Activated T-cell treated with anti-CD3 and anti-CD28 coated beads, Interleukin-2, amount 50 U/mL, for 48 hours (primary cell): ENCODE results near the gene C6orf163.
A peak's percentile ranks its signal among the peaks of the same experiment; 100 is the strongest.
"Not testable (repeated sequence)": the region's sequence is repeated elsewhere in the genome, so short reads cannot be mapped to it uniquely, and the experiment has no call there.

Experiments
- DNase-seq, 2 experiments: peaks; one replicate each; pipeline ENCODE4 v3.0.0-alpha.2; 2020

Gene C6orf163

DNA sequence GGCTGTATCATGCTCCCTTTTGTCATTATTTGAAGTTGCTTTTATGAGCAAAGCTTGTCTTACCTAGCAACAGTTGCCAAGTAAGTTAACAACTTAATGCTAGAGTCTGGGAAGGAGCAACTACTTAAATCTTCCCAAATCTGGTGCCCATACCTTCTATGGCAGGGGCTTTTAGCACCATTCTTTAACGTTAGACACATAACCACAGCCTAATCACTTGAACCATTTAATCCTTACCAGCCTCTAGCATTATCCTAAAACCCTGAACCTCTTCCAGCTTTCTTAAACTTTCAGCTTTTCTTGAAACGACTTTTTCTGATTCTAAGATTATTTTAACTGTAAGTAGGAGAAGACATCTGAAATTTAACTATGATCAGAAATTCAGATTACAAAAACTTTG is at the start of gene C6orf163:
Gene C6orf163 (plus strand): TSS at position 83 of the 400 bp plus-strand sequence. CDS start 287 bp downstream, at position 370.
- no peak for DNase-seq

DNA sequence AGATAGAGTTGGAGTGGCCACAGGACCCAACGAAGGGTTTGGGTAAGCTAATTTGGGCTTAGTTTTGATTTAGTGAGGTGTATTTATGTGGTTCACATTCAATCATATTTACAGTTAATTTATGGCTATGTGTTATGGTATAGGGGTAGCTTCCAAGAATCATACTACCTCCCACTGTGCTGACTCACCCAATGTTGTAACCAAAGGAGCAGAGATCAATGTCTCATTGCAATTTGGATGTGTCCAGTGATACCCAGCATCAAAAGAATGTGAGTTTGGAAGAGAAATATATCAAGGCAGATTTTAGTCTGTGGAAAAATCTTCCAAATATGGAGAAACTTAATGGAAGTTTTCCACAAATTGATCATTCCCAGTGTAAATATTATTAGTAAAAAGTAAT is 47.5 kb upstream of the C6orf163 start:
- no peak for DNase-seq

GRCh38 chr6:87301277-87301676 is 43.3 kb upstream of the C6orf163 start:
- DNase-seq: not testable (repeated sequence)

GRCh38 chr6:87308970-87309369 is 35.6 kb upstream of the C6orf163 start:
- no peak for DNase-seq

DNA sequence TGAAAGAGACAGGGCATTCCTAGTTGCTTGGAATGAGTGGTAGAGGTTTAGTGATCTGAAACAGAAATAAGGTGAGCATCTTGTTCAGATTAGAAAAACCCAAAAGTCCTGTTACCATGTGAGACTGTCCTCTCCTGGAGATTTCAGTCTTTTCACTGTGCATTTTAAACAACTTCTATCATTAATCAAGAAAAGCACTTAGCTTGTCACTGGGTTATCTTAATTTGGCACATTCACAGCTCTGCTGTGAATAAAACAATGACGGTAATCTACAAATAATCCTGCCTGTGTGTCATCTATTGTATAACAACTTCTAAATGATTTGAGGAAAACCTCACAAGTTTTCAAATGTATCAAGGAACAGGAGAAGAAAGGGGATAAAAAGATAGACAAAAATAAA is 31.8 kb upstream of the C6orf163 start:
- DNase-seq: no peak

- no peak for DNase-seq
Observed at GRCh38 chr6:87315071-87315470, 29.5 kb upstream of the C6orf163 start.

GRCh38 chr6:87319271-87319987 is 25.2 kb upstream of the C6orf163 start:
- no peak for DNase-seq

DNA sequence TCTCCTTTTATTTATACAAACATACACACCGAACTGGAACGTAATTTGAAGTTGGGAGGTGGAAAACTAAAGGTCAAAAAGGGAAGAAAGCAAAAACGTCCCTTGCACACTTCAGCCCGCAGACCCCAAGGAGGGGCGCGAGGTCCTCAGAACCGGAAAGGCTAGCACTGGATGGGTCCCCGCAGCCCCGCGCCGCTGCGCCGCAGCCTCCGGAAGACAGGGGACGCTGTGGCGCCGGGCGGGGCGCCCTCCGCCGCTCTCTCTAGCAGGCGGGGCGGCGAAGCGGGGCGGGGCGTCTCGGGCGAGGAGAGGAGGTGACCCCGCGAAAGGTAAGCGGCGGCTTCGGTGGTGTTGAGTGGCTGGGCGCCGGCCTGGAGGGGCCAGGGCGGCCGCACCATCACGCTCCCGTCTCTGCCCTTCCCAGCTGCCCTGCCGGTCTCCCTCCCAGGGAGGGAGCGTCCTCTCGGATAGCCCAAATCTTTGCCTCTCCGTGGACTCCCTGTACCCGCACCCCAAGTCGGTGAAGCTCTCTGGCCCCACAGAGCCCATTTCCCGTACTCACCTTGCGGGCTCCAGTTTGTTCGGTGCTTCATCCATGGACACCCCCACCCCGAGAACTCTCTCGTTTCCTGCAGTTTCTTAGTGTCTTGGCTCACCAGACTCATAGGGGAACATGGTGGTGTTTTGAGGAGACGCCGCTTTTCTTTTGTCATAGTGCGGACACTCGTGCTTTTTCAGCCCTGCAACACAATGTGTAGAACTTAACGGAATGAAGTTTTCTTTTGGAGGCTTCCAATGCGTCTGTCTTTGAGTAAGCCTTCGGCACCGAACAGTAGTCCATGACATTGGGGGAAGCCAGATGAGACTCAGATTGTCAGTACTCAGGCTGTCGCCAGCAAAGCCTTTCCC is 22.1 kb upstream of the C6orf163 start, which contains the start of gene SMIM8:
Gene SMIM8 (plus strand): TSS at position 285 of the 909 bp plus-strand sequence. CDS start 14,444 bp downstream, outside the sequence.
- DNase-seq: peak; percentile 91 to 93

DNA sequence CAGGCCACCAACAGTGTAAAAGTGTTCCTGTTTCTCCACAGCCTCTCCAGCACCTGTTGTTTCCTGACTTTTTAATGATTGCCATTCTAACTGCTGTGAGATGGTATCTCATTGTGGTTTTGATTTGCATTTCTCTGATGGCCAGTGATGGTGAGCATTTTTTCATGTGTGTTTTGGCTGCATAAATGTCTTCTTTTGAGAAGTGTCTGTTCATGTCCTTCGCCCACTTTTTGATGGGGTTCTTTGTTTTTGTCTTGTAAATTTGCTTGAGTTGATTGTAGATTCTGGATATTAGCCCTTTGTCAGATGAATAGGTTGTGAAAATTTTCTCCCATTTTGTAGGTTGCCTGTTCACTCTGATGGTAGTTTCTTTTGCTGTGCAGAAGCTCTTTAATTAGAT is 20.7 kb upstream of the C6orf163 start:
- not testable (repeated sequence) for DNase-seq

DNA sequence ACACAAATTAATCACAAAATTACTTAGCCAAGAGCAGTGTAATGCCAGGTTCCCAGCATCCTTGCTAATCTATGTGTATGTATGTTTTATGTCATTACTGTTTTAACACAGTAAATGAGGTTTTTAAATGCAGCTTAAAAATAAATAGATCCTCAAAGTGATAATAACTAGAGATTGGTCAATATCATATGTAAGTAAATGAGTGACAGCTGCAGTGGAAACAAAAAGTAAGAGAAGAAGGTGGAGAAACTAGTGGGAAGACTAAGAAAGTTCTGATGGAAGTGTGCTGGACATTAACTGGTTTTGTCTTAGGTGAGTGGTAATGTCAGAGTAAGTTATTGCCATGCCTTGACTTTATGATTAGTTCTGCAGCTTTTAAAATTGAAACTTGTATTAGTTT is 13.7 kb upstream of the C6orf163 start:
- no peak for DNase-seq

DNA sequence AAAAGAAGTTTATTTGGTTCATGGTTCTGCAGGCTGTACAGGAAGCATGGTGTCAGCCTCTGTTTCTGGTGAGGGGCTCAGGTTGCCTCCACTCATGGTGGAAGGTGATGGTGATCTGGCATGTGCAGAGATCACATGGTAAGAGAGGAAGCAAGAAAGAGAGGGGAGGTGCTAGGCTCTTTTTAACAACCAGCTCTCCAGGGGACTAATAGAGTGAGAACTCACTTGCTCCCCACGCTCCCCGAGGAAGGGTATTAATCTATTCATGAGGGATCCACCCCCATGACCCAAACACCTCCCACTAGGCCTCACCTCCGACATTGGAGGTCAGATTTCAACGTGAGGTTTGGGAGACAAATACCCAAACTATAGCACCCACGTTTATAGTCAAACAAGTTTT is 11.6 kb upstream of the C6orf163 start:
- DNase-seq: no peak

DNA sequence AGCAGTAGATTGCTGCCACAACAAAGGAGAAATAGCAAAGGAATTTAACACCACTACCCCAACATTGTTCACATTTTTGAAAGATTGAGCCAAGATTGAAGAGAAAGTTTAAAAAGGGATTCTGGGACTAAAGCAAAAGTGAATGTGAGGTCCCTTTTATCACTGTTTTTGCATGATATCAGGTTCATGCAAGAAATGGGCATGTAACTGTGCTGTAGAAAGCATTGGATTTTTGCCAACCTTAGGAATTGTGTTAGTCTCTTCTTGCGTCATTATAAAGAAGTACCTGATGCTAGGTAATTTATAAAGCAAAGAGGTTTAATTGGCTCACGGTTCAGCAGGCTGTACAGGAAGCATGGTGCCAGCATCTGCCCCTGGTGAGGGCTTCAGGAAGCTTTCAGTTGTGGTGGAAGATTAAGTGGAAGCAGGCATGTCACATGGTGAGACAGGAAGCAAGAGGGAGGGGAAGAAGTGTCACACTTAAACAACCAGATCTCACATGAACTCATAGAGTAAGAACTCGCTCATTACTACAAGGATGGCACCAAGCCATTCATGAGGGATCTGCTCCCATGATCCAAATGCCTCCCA is 10.9 kb upstream of the C6orf163 start:
- DNase-seq: no peak

- DNase-seq: no peak
Observed at GRCh38 chr6:87334683-87335082, 9.9 kb upstream of the C6orf163 start.

- no peak for DNase-seq
Observed at GRCh38 chr6:87336367-87336766, 8.2 kb upstream of the C6orf163 start.

GRCh38 chr6:87340230-87340629 is 4.4 kb upstream of the C6orf163 start:
- DNase-seq: no peak

GRCh38 chr6:87341158-87341557 is 3.5 kb upstream of the C6orf163 start:
- DNase-seq: no peak

DNA sequence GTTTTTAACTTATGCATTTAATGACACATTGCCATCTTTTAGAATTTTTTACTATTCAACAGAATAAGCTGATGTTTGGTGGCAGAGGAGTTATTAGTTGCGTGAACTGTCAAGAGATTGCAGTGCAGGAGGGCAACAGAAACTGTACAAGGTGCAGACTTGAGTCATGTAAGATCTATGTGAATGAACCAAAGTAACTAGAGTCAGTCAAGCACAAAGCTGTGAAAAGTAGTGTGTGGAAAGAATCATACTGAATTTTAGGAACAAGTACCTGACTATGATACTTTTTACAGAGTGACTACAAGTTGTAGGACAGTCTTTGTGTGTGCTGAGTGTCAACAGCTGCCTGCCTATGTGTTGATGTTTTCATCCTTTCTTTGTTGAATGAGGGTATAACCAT is 2.7 kb upstream of the C6orf163 start:
- DNase-seq: no peak

- no peak for DNase-seq
Observed at GRCh38 chr6:87342829-87343228, 1.8 kb upstream of the C6orf163 start.

- DNase-seq: no peak
Observed at GRCh38 chr6:87346700-87347099, 2.1 kb downstream of the C6orf163 start.

GRCh38 chr6:87349896-87350295 is 5.3 kb downstream of the C6orf163 start:
- no peak for DNase-seq

DNA sequence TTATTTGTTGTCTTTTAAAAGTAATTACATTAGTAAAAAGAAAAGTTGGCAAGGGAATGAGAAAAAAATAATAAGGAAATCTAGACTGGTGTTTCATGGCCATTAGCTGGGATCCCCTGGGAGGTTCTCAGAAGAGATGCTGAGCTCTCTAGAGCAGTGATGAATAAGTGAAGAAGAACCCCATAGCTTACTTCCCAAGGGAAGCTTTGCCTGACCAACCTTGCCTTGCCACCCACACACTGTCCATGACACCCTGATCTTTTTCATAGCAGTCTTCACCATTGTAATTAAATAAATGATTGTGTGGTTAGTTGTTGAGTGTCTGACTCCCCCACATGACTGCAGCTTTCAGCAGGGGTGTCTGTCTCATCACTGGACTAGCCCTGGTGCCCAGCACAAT is 5.9 kb downstream of the C6orf163 start:
- DNase-seq: no peak

DNA sequence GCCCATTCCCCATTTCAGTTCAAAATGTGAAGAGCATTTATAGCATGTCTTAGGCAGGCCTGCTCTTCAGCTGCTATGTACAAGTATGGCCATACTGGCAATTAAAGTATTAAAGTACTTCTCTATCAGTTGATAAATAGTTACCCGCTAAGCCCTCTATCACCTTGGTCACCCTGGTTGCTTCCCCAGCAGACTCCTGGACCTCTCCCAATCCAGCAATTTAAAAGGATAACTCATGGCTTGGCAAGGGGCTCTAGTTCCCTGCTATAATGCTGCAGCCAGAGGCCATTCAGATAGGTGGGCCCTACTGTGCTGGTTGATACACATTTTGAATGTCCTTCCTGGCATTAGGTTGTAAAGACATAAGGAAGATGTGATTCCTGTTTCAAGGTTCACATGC is 7.0 kb downstream of the C6orf163 start:
- no peak for DNase-seq

GRCh38 chr6:87356181-87356580 is 11.6 kb downstream of the C6orf163 start:
- no peak for DNase-seq
